Measurements from ENCODE around the gene SPDYC.
A peak's percentile ranks its signal among the peaks of the same experiment; 100 is the strongest.

The SPDYC gene

GRCh38 chr11:65206901-65207300, 36.9 kb downstream of the SPDYC start:
- DNase-seq (ENCODE audit: low read depth), result no peak

- no peak for DNase-seq (ENCODE audit: low read depth)
Measured at GRCh38 chr11:65207918-65208784, 38.1 kb downstream of the SPDYC start.

- DNase-seq (ENCODE audit: low read depth), result no peak
Measured at GRCh38 chr11:65208785-65209710, 39.0 kb downstream of the SPDYC start.

GRCh38 chr11:65209711-65210360, 39.8 kb downstream of the SPDYC start:
- DNase-seq (ENCODE audit: low read depth), result no peak

GRCh38 chr11:65210361-65210731, 40.3 kb downstream of the SPDYC start:
- no peak for DNase-seq (ENCODE audit: low read depth)

GRCh38 chr11:65210748-65211147, 40.7 kb downstream of the SPDYC start:
- no peak for DNase-seq (ENCODE audit: low read depth)

GRCh38 chr11:65211293-65212105, 41.5 kb downstream of the SPDYC start:
- DNase-seq (ENCODE audit: low read depth), result no peak

GRCh38 chr11:65212226-65212801, 42.3 kb downstream of the SPDYC start:
- no peak for DNase-seq (ENCODE audit: low read depth)

GRCh38 chr11:65213322-65214211, 43.5 kb downstream of the SPDYC start:
- peak; percentile 15 for DNase-seq (ENCODE audit: low read depth)

GRCh38 chr11:65214212-65214845, 44.3 kb downstream of the SPDYC start:
- no peak for DNase-seq (ENCODE audit: low read depth)

- DNase-seq (ENCODE audit: low read depth), result no peak
Measured at GRCh38 chr11:65215441-65216076, 45.5 kb downstream of the SPDYC start.

- DNase-seq (ENCODE audit: low read depth), result no peak
Measured at GRCh38 chr11:65216830-65217229, 46.8 kb downstream of the SPDYC start.

GRCh38 chr11:65217441-65218423, 47.7 kb downstream of the SPDYC start:
- no peak for DNase-seq (ENCODE audit: low read depth)

GRCh38 chr11:65218446-65218845, 48.4 kb downstream of the SPDYC start:
- DNase-seq (ENCODE audit: low read depth), result no peak

- DNase-seq (ENCODE audit: low read depth), result peak; percentile 63
Measured at GRCh38 chr11:65219930-65220213, 49.8 kb downstream of the SPDYC start.

GRCh38 chr11:65221026-65221425, 51.0 kb downstream of the SPDYC start:
- DNase-seq (ENCODE audit: low read depth), result no peak
